A549 (cell line): ENCODE data around the gene SYT13.

Experiments used
- CTCF ChIP-seq: fragments of >200 bp; sonication (Bioruptor Twin); formaldehyde crosslinking; IDR thresholded peaks from 3 replicates; pipeline ENCODE4 v1.5.1; 2016
- EP300 ChIP-seq, 2 experiments: fragments of >200 bp; sonication (Bioruptor Twin); formaldehyde crosslinking; IDR thresholded peaks; 2 replicates in 1 of 2; 3 replicates in 1 of 2; pipeline ENCODE4 v1.6.1; 2016 to 2017

DNA sequence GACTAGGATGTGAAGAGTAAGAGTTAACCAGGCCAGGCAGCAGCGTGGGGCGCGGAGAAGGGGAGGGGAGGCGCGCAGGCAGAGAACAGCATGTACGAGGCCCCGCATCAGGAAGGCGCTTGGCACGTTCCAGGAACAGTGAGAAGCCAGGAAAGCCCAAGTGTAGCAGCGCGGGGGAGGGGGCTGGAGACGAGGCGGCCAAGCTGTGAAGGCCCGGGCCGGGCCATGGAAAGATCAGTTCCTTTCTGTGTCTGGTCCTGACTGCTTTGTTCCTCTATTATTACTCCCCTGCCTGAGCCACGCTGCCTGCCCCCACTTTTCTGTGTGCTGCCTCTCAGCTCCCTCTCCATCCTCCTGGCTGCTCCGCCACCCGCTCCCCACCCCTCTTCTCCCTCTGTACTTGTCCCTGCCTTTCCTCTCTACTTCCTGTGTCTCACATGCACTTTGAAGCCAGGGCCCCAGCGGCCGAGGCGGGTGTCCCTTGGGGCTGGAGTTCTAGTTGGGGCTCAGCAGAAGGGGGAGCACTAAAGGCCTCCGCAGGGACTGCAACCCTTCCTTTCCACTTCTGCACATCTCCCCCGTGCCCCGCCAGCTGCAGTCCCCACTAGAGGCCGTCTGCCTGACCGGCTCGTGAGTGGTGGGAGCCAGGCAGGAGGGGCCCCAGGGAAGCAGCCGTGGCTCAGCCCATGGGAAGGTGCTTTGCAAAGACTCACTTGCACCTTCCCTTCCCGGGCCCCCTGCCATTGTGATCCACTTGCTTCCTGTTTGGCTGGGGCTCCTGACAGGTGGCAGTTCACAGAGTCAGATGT is 76.0 kb downstream of the SYT13 start:
- TF ChIP-seq EP300 (IDR thresholded peaks at IDR 0.05) (no peak), CTCF (no peak)
